ENCODE measurements around the gene ATP7A.
"Not testable (repeated sequence)": the region's sequence is repeated elsewhere in the genome, so short reads cannot be mapped to it uniquely, and the experiment has no call there.

The ATP7A gene

DNA sequence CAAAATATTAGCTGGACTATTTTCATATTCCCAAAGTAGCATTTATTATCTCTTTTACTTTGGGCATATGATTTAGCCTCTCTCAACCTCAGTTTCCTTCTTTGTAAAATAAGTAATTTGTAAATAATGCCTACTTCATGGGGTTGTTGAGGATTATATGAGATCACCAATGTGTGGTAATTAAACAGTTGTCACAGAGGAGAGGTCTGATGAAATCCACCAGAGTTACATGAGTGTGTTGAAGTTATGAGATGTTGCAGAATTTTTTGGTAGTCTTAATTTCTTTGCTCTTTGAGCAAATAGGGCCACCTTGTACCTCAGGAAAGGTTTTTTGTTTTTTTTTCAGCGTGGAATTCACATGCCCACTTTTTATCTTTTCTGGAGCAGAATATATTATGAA, 9.8 kb upstream of the ATP7A start:
- no peak overlapping the region for H2AFZ ChIP-seq (ENCODE audit: low read length)
- H3K4me2 ChIP-seq (ENCODE audit: low read depth, low read length, poor library complexity, severe bottlenecking) = peak overlapping the region; percentile 96
- peaks cover 42% of the 10 kb centered on the region for H3K79me2 ChIP-seq (ENCODE audit: insufficient read depth, low read length)
- H3K9me2 ChIP-seq (replicated peaks; ENCODE audit: low read depth, low read length) = no peaks in the 10 kb centered on the region
- no peaks in the 10 kb centered on the region; the same call in 1 of the 2 replicates for H3K36me3 ChIP-seq (ENCODE audit: insufficient read depth, low read length)
- TF ChIP-seq, protein P1, sequence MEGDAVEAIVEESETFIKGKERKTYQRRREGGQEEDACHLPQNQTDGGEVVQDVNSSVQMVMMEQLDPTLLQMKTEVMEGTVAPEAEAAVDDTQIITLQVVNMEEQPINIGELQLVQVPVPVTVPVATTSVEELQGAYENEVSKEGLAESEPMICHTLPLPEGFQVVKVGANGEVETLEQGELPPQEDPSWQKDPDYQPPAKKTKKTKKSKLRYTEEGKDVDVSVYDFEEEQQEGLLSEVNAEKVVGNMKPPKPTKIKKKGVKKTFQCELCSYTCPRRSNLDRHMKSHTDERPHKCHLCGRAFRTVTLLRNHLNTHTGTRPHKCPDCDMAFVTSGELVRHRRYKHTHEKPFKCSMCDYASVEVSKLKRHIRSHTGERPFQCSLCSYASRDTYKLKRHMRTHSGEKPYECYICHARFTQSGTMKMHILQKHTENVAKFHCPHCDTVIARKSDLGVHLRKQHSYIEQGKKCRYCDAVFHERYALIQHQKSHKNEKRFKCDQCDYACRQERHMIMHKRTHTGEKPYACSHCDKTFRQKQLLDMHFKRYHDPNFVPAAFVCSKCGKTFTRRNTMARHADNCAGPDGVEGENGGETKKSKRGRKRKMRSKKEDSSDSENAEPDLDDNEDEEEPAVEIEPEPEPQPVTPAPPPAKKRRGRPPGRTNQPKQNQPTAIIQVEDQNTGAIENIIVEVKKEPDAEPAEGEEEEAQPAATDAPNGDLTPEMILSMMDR (conservative IDR thresholded peaks at IDR 0.05; ENCODE audit: low read length) = no peak
- no peak for TF ChIP-seq EZH2phosphoT487 (IDR thresholded peaks at IDR 0.05; ENCODE audit: borderline replicate concordance)
- peaks cover 26% of the 10 kb centered on the region for H4K20me1 ChIP-seq (ENCODE audit: insufficient read depth, low read length, poor library complexity, severe bottlenecking)
- H3K9me3 ChIP-seq (ENCODE audit: insufficient read depth, low read depth, low read length) = no peaks in the 10 kb centered on the region
- no peaks in the 10 kb centered on the region for H3K27me3 ChIP-seq (ENCODE audit: insufficient read depth, low read length, poor library complexity, severe bottlenecking)
- H3K9ac ChIP-seq (ENCODE audit: low read depth, low read length, poor library complexity, severe bottlenecking) = peak overlapping the region; percentile 91
- peak overlapping the region; percentile 93 for H3K4me3 ChIP-seq (ENCODE audit: low read length, poor library complexity, severe bottlenecking)
- H3K4me1 ChIP-seq (ENCODE audit: insufficient read depth, low read length, poor library complexity, severe bottlenecking) = no peaks in the 10 kb centered on the region
- no peaks in the 10 kb centered on the region for H3F3A ChIP-seq (ENCODE audit: low read depth)

DNA sequence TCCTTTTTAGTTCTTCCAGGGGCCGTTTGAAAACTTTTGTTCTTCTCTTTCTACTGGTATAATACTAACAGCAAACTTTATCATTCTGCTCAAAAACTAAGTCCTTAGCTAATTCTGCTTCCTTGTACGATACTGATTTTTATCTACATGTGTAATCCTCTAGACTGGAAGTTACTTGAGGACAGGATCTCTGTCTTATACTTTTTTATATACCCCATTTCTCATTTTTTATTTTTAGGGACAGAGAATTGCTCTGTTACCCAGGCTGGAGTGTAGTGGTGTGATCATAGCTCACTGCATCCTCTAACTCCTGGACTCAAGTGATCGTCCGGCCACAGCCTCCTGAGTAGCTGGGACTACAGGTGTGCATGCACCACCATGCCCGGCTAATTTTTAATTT, 9.0 kb upstream of the ATP7A start:
- TF ChIP-seq EZH2phosphoT487 (IDR thresholded peaks at IDR 0.05; ENCODE audit: borderline replicate concordance) = no peak
- Histone ChIP-seq H4K20me1 (ENCODE audit: insufficient read depth, low read length, poor library complexity, severe bottlenecking) (peaks cover 26% of the 10 kb centered on the region), H3K27me3 (ENCODE audit: insufficient read depth, low read length, poor library complexity, severe bottlenecking) (no peaks in the 10 kb centered on the region), H3K79me2 (ENCODE audit: insufficient read depth, low read length) (peaks cover 42% of the 10 kb centered on the region), H3K4me3 (ENCODE audit: low read length, poor library complexity, severe bottlenecking) (peak overlapping the region; percentile 93), H3K9me3 (ENCODE audit: insufficient read depth, low read depth, low read length) (no peaks in the 10 kb centered on the region), H3K4me1 (ENCODE audit: insufficient read depth, low read length, poor library complexity, severe bottlenecking) (no peaks in the 10 kb centered on the region), H3K9me2 (replicated peaks; ENCODE audit: low read depth, low read length) (no peaks in the 10 kb centered on the region), H3K36me3 (ENCODE audit: insufficient read depth, low read length) (no peaks in the 10 kb centered on the region; the same call in 1 of the 2 replicates), H3K4me2 (ENCODE audit: low read depth, low read length, poor library complexity, severe bottlenecking) (peak overlapping the region; percentile 96), H2AFZ (ENCODE audit: low read length) (no peak overlapping the region), H3F3A (ENCODE audit: low read depth) (no peaks in the 10 kb centered on the region), H3K9ac (ENCODE audit: low read depth, low read length, poor library complexity, severe bottlenecking) (peak overlapping the region; percentile 91)

DNA sequence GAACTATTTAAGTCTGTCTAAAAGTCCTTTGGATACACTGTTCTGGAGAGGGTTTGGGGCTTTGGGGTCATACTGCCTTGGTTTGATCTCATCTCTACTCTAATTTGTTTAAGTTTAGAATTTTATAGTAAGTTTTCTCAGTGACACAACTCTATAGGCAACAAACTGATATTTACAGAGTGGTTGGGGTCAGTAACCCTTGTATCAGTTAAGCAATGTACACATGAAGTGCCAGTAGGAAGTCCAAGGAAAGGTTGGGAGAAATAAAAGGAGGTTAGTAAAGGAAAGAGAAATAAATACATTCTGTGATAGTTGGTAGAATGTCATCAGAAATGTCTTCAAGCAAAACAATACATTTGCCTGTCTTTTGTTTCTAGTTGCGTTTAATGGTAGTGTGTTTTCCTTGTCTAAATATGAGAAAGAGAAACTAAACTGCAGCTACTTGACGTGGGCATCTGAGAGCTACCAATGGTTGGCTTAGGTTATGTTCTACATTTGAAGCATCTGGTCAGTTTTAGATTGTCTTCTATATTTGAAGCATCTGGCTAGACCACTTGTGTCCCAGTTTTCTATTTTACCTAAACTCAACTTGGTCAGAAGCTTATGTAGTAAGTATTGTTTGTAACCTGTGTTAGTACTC, 6.9 kb downstream of the ATP7A start:
- Histone ChIP-seq H3F3A (ENCODE audit: low read depth) (no peaks in the 10 kb centered on the region), H3K9me2 (replicated peaks; ENCODE audit: low read depth, low read length) (no peaks in the 10 kb centered on the region), H3K9me3 (ENCODE audit: insufficient read depth, low read depth, low read length) (no peaks in the 10 kb centered on the region), H3K36me3 (ENCODE audit: insufficient read depth, low read length) (no peaks in the 10 kb centered on the region), H3K9ac (ENCODE audit: low read depth, low read length, poor library complexity, severe bottlenecking) (peak overlapping the region; percentile 50), H3K27me3 (ENCODE audit: insufficient read depth, low read length, poor library complexity, severe bottlenecking) (no peaks in the 10 kb centered on the region), H3K4me1 (ENCODE audit: insufficient read depth, low read length, poor library complexity, severe bottlenecking) (peaks cover 11% of the 10 kb centered on the region), H4K20me1 (ENCODE audit: insufficient read depth, low read length, poor library complexity, severe bottlenecking) (no peaks in the 10 kb centered on the region), H3K4me2 (ENCODE audit: low read depth, low read length, poor library complexity, severe bottlenecking) (peak overlapping the region; percentile 69), H3K4me3 (ENCODE audit: low read length, poor library complexity, severe bottlenecking) (peak overlapping the region; percentile 62), H3K79me2 (ENCODE audit: insufficient read depth, low read length) (peaks cover 3% of the 10 kb centered on the region; the same call in 1 of the 2 replicates), H2AFZ (ENCODE audit: low read length) (no peak overlapping the region)
- no peak for TF ChIP-seq EZH2phosphoT487 (IDR thresholded peaks at IDR 0.05; ENCODE audit: borderline replicate concordance)
- TF ChIP-seq, protein P1 (conservative IDR thresholded peaks at IDR 0.05; ENCODE audit: low read length) = no peak

DNA sequence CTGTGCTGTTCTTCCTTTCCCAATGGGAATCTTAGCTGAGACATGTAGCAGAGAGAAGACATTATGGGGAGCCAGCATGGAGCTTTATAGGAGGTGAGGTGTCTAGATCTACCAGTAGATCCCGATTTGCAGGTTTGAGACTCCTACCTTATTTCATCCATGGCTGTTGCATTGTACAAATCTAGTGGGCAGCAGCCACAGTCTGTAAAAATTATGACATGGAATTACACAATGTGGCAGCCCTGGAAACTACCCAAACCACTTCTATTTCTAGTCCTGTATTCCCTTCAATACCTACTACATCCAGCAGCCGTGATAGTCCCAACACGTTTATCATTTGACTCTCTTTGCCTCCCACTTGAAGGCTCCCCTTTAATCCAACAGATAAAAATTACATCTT, 8.1 kb downstream of the ATP7A start:
- Histone ChIP-seq H3K4me2 (ENCODE audit: low read depth, low read length, poor library complexity, severe bottlenecking) (no peak overlapping the region), H3K4me1 (ENCODE audit: insufficient read depth, low read length, poor library complexity, severe bottlenecking) (peaks cover 4% of the 10 kb centered on the region), H3K36me3 (ENCODE audit: insufficient read depth, low read length) (no peaks in the 10 kb centered on the region), H3K4me3 (ENCODE audit: low read length, poor library complexity, severe bottlenecking) (no peak overlapping the region), H3K9me2 (replicated peaks; ENCODE audit: low read depth, low read length) (no peaks in the 10 kb centered on the region), H4K20me1 (ENCODE audit: insufficient read depth, low read length, poor library complexity, severe bottlenecking) (no peaks in the 10 kb centered on the region), H3K9me3 (ENCODE audit: insufficient read depth, low read depth, low read length) (no peaks in the 10 kb centered on the region), H2AFZ (ENCODE audit: low read length) (no peak overlapping the region), H3K9ac (ENCODE audit: low read depth, low read length, poor library complexity, severe bottlenecking) (no peak overlapping the region), H3K27me3 (ENCODE audit: insufficient read depth, low read length, poor library complexity, severe bottlenecking) (no peaks in the 10 kb centered on the region), H3F3A (ENCODE audit: low read depth) (no peaks in the 10 kb centered on the region), H3K79me2 (ENCODE audit: insufficient read depth, low read length) (peaks cover 3% of the 10 kb centered on the region; the same call in 1 of the 2 replicates)
- TF ChIP-seq EZH2phosphoT487 (IDR thresholded peaks at IDR 0.05; ENCODE audit: borderline replicate concordance) = no peak
- TF ChIP-seq, protein P1 (conservative IDR thresholded peaks at IDR 0.05; ENCODE audit: low read length) = no peak

DNA sequence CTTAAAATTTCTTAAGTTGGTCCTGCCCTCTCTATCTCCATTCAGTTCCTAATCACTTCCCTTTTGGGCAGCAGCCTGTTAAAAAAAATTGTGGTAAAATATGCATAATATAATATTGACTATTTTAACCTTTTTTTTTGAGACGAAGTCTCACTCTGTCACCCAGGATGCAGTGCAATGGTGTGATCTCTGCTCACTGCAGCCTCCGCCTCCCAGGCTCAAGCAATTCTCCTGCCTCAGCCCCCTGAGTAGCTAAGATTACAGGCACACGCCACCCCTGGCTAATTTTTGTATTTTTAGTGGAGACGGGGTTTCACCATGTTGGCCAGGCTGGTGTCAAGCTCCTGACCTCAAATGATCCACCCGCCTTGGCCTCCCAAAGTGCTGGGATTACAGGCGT, 8.9 kb downstream of the ATP7A start:
- H2AFZ ChIP-seq (ENCODE audit: low read length); H3K36me3 ChIP-seq (ENCODE audit: insufficient read depth, low read length); H3K79me2 ChIP-seq (ENCODE audit: insufficient read depth, low read length); H3K4me2 ChIP-seq (ENCODE audit: low read depth, low read length, poor library complexity, severe bottlenecking); H3K4me3 ChIP-seq (ENCODE audit: low read length, poor library complexity, severe bottlenecking); H3K9me3 ChIP-seq (ENCODE audit: insufficient read depth, low read depth, low read length); H3K9me2 ChIP-seq (replicated peaks; ENCODE audit: low read depth, low read length); H4K20me1 ChIP-seq (ENCODE audit: insufficient read depth, low read length, poor library complexity, severe bottlenecking); H3K4me1 ChIP-seq (ENCODE audit: insufficient read depth, low read length, poor library complexity, severe bottlenecking); H3K9ac ChIP-seq (ENCODE audit: low read depth, low read length, poor library complexity, severe bottlenecking); H3F3A ChIP-seq (ENCODE audit: low read depth); H3K27me3 ChIP-seq (ENCODE audit: insufficient read depth, low read length, poor library complexity, severe bottlenecking): not testable (repeated sequence)
